Stimulated activated CD8-positive, alpha-beta memory T cell treated with anti-CD3 and anti-CD28 coated beads, Interleukin-15, amount 100 ng/mL, for 1 hour (primary cell): Measurements from ENCODE around the gene BCO2.

Experiments
- DNase-seq: peaks from one replicate; pipeline ENCODE4 v3.0.0-alpha.2; 2020; ENCODE audit warnings: low read depth

Gene BCO2

GRCh38 chr11:112249871-112250610 lies 74.7 kb downstream of the BCO2 start:
- no peak for DNase-seq

DNA sequence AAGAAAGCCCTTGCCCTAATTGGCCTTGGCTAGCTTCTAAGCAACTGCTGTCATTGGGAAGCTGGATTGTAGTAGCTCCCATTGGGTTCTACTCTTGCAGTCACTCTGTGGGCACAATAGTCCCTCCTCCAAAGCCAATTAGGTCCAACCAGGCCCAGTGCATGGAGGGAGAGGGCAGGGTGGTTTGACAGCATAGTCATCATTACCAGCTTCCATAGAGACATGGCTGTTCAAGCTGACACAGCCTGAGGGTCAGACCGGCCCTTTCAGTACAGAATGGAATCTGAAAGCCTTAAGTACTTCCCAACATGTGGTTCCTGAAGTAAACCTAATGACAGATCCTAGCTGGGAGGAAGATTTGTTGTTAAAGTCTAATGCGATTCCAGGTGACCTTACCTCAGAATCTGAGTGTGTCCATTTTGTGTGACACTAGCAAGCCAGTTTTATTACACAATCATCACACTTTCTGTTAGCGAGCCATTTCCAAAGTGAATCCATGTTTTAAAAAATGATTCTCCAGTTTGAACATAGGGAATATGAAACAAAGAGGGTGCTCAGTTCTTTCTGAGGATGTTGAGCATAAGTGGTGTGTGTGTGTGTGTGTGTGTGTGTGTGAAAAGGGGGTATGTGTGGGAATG lies 78.4 kb downstream of the BCO2 start:
- no peak for DNase-seq

DNA sequence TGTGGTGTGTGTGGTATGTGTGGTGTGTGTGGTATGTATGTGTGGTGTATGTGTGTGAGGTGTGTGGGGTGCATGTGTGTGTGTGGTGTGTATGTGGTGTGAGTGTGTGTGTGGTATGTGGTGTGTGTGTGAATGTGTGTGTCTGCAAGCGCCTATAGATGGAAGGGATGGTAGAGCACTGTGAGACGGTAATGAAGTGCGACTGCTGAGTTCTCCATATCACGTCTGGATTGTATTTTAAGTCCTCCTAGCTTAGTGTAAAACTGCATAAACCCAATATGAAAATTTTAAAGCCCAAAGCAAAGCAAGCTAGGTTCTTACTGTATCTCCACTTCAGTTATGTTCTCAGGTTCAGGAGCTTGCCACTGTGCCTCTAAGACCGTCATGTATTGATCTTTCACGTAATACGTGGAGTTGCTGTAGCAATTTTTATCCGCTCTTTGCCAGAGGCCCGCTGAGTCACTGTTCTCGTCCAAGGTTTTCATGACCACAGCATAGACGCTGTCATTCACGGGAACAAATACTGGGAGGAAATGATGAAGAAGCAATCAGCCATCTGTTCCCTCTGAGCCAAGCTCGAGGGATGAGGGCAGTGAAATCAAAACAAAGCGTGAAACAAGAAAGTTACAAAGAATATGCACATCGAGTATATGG lies 79.9 kb downstream of the BCO2 start:
- no peak for DNase-seq

GRCh38 chr11:112260490-112260889 lies 85.2 kb downstream of the BCO2 start, which contains the start of gene PLET1:
Gene PLET1, minus strand, starts transcription at chr11:112260860. Its CDS starts 271 bp downstream, at chr11:112260589.
- no peak for DNase-seq

DNA sequence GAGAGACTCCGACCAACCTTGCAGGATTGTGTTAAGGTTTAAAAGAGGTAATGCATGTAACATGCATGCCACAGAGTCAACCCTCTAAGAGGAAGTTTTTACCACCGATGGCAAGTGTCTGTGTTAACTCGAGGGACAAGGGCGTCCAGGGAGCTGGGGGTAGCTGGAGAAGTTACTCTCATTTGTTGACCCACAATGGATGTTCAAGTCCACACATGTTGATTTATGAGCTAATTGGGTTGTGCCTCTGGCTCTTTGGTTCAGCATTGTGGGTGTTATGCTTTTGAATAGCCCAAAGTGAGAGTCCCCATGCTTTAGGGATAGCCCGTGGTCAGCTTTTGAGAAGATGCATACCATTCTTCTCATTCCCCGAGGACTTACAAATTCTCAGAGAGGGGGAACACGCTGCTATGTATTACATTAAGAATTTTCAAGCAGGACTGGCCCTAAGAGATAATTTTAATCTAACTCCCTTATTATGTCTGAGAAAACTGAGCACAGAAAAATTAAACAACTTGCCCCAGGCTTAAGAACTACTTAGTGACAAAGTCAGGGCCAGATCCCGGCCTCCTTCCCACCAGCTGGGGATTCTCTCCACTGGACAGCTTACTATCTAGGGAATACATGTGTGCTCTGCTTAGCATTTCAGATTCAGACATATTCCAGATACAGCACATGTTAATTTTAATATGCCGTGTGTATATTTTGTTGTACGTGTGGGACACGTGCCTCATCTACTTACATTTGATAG lies 90.5 kb downstream of the BCO2 start:
- no peak for DNase-seq

DNA sequence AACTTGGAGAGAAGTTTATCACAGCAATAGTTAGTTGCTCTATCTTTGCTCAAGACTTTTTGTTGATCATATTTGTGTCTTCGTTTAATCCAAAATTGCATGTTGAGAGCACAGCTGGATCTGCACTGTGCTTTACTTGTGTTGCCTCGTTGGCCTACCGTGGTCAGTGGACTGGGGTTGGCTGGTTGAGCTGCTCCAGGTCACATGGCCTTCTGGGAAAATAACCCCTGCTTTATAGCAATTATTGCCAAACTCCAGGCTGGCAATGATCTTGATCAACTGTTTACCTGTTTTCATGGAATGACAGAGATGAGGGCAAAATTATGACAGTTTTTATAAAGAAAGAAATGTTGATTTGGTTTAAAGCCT lies 91.1 kb downstream of the BCO2 start:
- DNase-seq, result no peak

DNA sequence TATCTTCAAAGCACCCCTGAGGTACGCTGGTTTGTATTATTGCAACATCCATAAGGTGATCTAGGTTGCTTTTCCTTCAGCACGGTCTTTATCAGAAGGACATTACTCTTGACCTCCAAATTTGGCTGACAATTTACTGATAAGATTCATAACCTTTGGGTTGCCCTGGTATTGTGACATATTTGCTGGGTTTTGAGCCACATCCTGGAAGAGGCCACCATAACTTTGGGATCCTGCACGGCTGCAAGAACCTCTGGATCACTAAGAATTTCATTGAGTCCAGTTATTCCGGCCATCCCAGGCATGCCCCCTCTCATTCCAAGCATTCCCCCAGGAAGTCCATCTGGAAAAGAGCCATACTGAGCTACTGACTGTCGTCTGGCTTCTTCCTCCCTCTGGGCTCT lies 91.9 kb downstream of the BCO2 start:
- DNase-seq, result no peak

GRCh38 chr11:112268406-112268805 lies 93.1 kb downstream of the BCO2 start:
- DNase-seq, result no peak
